ENCODE data around the gene SLX1A.
"Not testable (repeated sequence)": the region's sequence is repeated elsewhere in the genome, so short reads cannot be mapped to it uniquely, and the experiment has no call there.

SLX1A gene

GRCh38 chr16:30209032-30209431 lies 15.4 kb downstream of the SLX1A start:
- H3K79me2 ChIP-seq (ENCODE audit: insufficient read depth, low read length); H3K9me2 ChIP-seq (replicated peaks; ENCODE audit: low read depth, low read length); H2AFZ ChIP-seq (ENCODE audit: low read length); H3K36me3 ChIP-seq (ENCODE audit: insufficient read depth, low read length); H4K20me1 ChIP-seq (ENCODE audit: insufficient read depth, low read length, poor library complexity, severe bottlenecking); H3K4me3 ChIP-seq (ENCODE audit: low read length, poor library complexity, severe bottlenecking); H3K9me3 ChIP-seq (ENCODE audit: insufficient read depth, low read depth, low read length); H3K27me3 ChIP-seq (ENCODE audit: insufficient read depth, low read length, poor library complexity, severe bottlenecking); H3K9ac ChIP-seq (ENCODE audit: low read depth, low read length, poor library complexity, severe bottlenecking); H3K4me2 ChIP-seq (ENCODE audit: low read depth, low read length, poor library complexity, severe bottlenecking); H3K4me1 ChIP-seq (ENCODE audit: insufficient read depth, low read length, poor library complexity, severe bottlenecking); H3F3A ChIP-seq (ENCODE audit: low read depth): not testable (repeated sequence)

DNA sequence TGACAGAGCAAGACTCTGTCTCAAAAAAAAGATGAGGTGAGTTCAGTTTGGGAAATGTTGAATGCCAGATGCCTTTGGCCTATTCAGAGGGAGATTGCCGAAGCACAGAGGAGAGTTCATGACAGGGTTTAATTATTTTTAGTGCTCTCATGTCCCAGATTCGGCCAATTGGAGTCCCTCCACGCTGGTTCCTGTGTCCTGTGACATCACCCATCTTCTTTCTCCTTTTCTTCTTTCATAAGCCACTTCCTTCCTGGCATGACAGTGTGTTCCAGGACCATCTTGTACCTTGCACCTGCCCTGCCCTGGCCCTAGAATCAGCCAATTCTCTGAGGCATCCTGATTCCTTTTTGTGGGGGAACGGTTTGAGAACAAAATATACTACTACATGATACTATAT lies 17.7 kb downstream of the SLX1A start:
- not testable (repeated sequence) for H3K9me2 ChIP-seq (replicated peaks; ENCODE audit: low read depth, low read length); H3K27me3 ChIP-seq (ENCODE audit: insufficient read depth, low read length, poor library complexity, severe bottlenecking); H3K4me3 ChIP-seq (ENCODE audit: low read length, poor library complexity, severe bottlenecking); H3K36me3 ChIP-seq (ENCODE audit: insufficient read depth, low read length); H3K79me2 ChIP-seq (ENCODE audit: insufficient read depth, low read length); H3K9me3 ChIP-seq (ENCODE audit: insufficient read depth, low read depth, low read length); H2AFZ ChIP-seq (ENCODE audit: low read length); H4K20me1 ChIP-seq (ENCODE audit: insufficient read depth, low read length, poor library complexity, severe bottlenecking); H3K4me2 ChIP-seq (ENCODE audit: low read depth, low read length, poor library complexity, severe bottlenecking); H3K9ac ChIP-seq (ENCODE audit: low read depth, low read length, poor library complexity, severe bottlenecking); H3F3A ChIP-seq (ENCODE audit: low read depth); H3K4me1 ChIP-seq (ENCODE audit: insufficient read depth, low read length, poor library complexity, severe bottlenecking)

GRCh38 chr16:30217082-30217481 lies 23.4 kb downstream of the SLX1A start:
- not testable (repeated sequence) for H3K9ac ChIP-seq (ENCODE audit: low read depth, low read length, poor library complexity, severe bottlenecking); H3K36me3 ChIP-seq (ENCODE audit: insufficient read depth, low read length); H3K9me3 ChIP-seq (ENCODE audit: insufficient read depth, low read depth, low read length); H3K4me3 ChIP-seq (ENCODE audit: low read length, poor library complexity, severe bottlenecking); H3F3A ChIP-seq (ENCODE audit: low read depth); H2AFZ ChIP-seq (ENCODE audit: low read length); H3K27me3 ChIP-seq (ENCODE audit: insufficient read depth, low read length, poor library complexity, severe bottlenecking); H3K4me1 ChIP-seq (ENCODE audit: insufficient read depth, low read length, poor library complexity, severe bottlenecking); H3K9me2 ChIP-seq (replicated peaks; ENCODE audit: low read depth, low read length); H3K4me2 ChIP-seq (ENCODE audit: low read depth, low read length, poor library complexity, severe bottlenecking); H3K79me2 ChIP-seq (ENCODE audit: insufficient read depth, low read length); H4K20me1 ChIP-seq (ENCODE audit: insufficient read depth, low read length, poor library complexity, severe bottlenecking)

Data from Loucy (cell line).